HUES6 (cell line): ENCODE data around the gene FSTL4.
A peak's percentile ranks its signal among the peaks of the same experiment; 100 is the strongest.

ENCODE experiments used
- H3K27ac ChIP-seq: 2 replicates; pipeline ENCODE4 v1.7.0; 2013; ENCODE audit warnings: low read depth, mild to moderate bottlenecking, low read length, inconsistent platforms
- H3K27me3 ChIP-seq: 2 replicates; pipeline ENCODE4 v1.6.1; 2013; ENCODE audit warnings: low read length; ENCODE audit not compliant: control insufficient read depth, insufficient read depth
- H3K36me3 ChIP-seq: 2 replicates; pipeline ENCODE4 v1.6.1; 2013; ENCODE audit warnings: low read length; ENCODE audit not compliant: control insufficient read depth, insufficient read depth
- H3K4me1 ChIP-seq: 2 replicates; pipeline ENCODE4 v1.6.1; 2013; ENCODE audit warnings: low read length; ENCODE audit not compliant: control insufficient read depth, insufficient read depth
- H3K4me3 ChIP-seq: 2 replicates; pipeline ENCODE4 v1.5.1; 2013; ENCODE audit warnings: low read depth, low read length
- H3K9ac ChIP-seq: one replicate; pipeline ENCODE4 v1.6.1; 2013; ENCODE audit warnings: mild to moderate bottlenecking, low read length
- H3K9me3 ChIP-seq: 2 replicates; pipeline ENCODE4 v1.6.1; 2013; ENCODE audit warnings: low read depth, low read length; ENCODE audit not compliant: control insufficient read depth, insufficient read depth

The FSTL4 gene

DNA sequence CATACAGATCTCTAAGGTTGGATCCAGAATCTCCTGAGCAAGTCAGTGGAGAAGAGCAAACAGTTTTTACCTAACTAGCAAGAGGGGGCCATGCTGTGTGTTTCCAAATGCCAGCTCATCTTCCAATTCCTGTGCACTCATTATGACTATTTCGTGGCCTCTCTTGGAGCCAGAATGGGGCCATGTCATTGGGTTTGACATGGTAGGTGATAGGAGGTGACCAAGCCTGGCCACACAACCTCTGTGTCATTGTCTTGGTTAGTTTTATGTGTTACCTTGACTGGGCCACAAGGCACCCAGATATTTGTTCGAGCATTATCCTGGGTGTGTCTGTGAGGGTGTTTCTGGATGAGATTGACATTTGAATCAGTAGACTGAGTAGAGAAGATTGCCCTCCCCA is 354.4 kb downstream of the FSTL4 start:
- H3K9ac ChIP-seq = no peak overlapping the region
- H3K27ac ChIP-seq = no peak overlapping the region
- H3K9me3 ChIP-seq = no peaks in the 10 kb centered on the region
- H3K4me3 ChIP-seq = no peak overlapping the region
- H3K4me1 ChIP-seq = no peaks in the 10 kb centered on the region; the same call in 1 of the 2 replicates
- H3K36me3 ChIP-seq = no peaks in the 10 kb centered on the region
- no peaks in the 10 kb centered on the region for H3K27me3 ChIP-seq

DNA sequence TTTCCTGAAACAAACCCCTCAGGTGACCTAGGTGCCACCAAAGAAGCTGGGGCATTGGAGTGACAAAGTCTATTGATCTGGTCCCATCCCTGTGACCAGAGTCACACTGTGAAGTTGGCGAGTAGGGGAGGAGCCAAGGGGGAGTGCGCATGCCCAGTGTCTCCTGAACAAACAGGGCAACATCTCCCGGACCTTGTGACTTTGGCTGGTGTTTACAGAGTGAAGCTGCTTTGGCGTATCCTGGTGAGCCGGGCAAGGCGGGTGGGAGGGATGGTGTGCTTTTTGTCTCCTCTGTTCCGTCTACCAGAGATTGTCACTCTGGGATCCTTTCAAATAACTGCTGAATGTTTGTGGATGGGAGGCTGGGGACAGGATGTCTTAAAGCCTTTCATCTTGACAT is 356.1 kb downstream of the FSTL4 start:
- no peaks in the 10 kb centered on the region for H3K27me3 ChIP-seq
- no peaks in the 10 kb centered on the region for H3K36me3 ChIP-seq
- no peak overlapping the region for H3K27ac ChIP-seq
- no peak overlapping the region for H3K4me3 ChIP-seq
- no peak overlapping the region for H3K9ac ChIP-seq
- no peaks in the 10 kb centered on the region for H3K9me3 ChIP-seq
- peaks cover 6% of the 10 kb centered on the region for H3K4me1 ChIP-seq

DNA sequence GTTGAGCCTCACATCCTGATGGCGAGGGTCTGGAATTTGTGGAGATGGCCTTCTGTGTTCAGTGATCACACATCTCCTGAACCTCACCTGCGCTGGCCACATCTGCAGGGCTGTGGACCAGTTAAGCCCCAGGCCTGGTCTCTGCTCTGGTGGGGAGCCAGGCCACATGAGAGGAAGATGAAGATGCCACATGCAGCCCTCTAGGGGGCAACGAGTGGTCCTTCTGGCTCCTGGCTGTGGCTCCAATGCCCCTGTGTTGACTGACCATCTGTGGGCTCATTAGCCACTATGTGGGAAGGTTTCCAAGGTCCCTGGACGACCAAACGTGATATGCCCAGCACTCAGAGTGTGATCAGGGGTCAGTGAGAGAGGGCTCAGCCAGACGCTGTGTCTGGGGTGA is 357.5 kb downstream of the FSTL4 start:
- no peaks in the 10 kb centered on the region for H3K27me3 ChIP-seq
- H3K27ac ChIP-seq = no peak overlapping the region
- H3K4me1 ChIP-seq = peaks cover 6% of the 10 kb centered on the region

DNA sequence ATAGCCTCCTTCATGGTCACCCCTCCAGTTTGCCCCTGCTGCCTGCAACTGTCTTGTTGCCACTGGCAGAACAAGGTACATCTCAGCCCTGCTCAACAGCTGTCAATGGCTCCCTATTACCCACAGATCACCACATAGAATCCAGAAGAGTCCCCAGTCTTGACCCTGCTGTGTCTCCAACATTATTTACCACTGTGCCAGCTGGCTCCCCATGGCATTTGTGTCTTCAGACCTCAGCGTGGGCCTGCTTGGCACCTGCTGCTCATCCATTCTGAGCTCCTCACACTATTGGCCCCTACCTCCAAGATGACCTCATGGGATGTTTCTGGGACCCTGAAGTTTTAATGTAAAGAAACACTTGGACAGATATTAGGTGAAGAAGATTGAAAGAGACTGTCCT is 358.7 kb downstream of the FSTL4 start:
- H3K9me3 ChIP-seq = no peaks in the 10 kb centered on the region
- H3K36me3 ChIP-seq = no peaks in the 10 kb centered on the region
- H3K4me3 ChIP-seq = no peak overlapping the region
- H3K9ac ChIP-seq = no peak overlapping the region
- H3K27ac ChIP-seq = no peak overlapping the region
- H3K4me1 ChIP-seq = peaks cover 6% of the 10 kb centered on the region
- H3K27me3 ChIP-seq = no peaks in the 10 kb centered on the region

More for the DNA sequence above, 357.5 kb downstream of the FSTL4 start:
- Histone ChIP-seq H3K9ac (no peak overlapping the region), H3K36me3 (no peaks in the 10 kb centered on the region), H3K9me3 (no peaks in the 10 kb centered on the region), H3K4me3 (no peak overlapping the region)

DNA sequence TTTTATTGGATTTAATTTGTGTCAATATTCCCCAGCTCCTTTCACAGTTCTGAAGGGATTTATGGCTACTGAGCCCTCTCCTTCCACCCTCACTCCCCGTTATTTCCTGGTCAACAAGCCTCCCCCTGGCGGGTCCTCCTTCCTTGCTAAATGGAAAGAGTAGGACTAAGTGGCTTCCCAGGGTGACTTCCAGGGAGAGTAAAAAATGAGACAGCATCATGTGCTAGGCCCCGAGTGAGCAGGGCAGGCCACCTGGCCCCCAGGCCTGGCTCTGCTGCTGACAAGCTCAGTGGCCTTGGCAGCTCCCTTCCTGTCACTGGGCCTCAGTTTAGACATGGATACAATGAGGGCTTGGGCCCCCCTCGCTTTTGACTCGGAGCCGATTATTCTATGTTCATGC is 359.3 kb downstream of the FSTL4 start:
- no peak overlapping the region for H3K4me3 ChIP-seq
- peaks cover 6% of the 10 kb centered on the region for H3K4me1 ChIP-seq
- no peak overlapping the region for H3K9ac ChIP-seq
- H3K9me3 ChIP-seq = no peaks in the 10 kb centered on the region
- no peaks in the 10 kb centered on the region for H3K36me3 ChIP-seq
- no peaks in the 10 kb centered on the region for H3K27me3 ChIP-seq
- no peak overlapping the region for H3K27ac ChIP-seq

DNA sequence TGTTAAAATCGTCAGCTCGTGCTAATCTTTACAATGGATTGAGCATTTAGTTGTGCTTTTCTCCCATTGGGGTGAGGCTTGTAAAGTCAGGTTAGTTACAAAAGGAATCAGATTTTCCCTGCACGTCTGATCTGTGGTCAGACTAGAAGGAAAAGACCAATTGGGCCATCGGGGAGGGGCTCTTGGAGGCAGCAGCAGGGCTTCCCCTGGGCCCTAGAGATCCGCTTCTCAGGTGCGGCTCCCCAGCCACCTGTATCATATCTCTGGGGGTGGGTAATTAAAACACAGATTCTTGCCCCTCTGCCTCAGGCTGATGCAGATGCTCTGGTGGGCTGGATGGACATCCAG is 360.2 kb downstream of the FSTL4 start:
- peak overlapping the region; percentile 32 for H3K9ac ChIP-seq
- no peak overlapping the region for H3K27ac ChIP-seq
- H3K4me1 ChIP-seq = peaks cover 6% of the 10 kb centered on the region
- H3K27me3 ChIP-seq = no peaks in the 10 kb centered on the region
- H3K4me3 ChIP-seq = peak overlapping the region; percentile 7; the same call in 1 of the 2 replicates
- H3K9me3 ChIP-seq = no peaks in the 10 kb centered on the region
- no peaks in the 10 kb centered on the region for H3K36me3 ChIP-seq

DNA sequence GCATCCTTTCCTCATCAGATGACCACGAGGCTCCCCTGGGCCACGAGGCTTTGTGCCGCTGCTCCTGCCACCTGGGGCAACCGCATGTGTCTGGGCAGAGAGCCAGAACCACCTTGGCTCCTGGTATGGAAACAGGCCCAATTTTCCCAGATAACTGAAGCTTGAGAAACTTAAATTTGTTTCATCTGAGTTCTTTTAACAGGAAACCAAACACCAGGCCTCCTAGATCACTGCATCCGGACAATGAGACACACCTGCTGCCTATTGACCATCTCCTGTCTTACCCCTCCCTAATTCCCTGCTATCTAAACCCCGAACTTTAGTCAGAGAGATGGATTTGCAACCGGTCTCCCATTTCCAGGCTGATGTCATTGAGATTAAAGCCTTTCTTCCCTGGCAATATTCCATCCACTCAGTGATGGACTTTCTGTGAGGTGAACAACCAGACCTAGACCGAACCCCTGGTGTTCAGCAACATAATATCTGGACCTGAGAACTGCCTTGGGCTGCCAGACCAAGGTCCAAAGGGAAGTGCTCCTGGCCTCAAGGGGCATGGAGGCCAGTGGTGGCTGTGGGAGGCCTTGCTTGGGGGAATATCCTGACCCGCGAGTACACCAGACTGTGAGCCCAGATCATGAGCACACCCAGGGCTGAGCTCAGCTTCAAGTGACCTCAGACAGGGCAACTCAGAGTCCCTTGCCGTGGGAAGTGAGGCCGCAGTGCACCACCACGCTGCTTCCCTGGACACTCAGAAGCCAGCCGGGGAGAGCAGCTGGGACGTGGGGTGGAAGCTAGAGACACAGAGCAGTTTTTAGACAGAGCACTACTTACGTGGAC is 360.8 kb downstream of the FSTL4 start:
- Histone ChIP-seq H3K9me3 (no peaks in the 10 kb centered on the region), H3K27me3 (no peaks in the 10 kb centered on the region), H3K4me3 (peak overlapping the region; percentile 7; the same call in 1 of the 2 replicates), H3K27ac (no peak overlapping the region), H3K36me3 (no peaks in the 10 kb centered on the region), H3K9ac (peak overlapping the region; percentile 32), H3K4me1 (peaks cover 6% of the 10 kb centered on the region)

DNA sequence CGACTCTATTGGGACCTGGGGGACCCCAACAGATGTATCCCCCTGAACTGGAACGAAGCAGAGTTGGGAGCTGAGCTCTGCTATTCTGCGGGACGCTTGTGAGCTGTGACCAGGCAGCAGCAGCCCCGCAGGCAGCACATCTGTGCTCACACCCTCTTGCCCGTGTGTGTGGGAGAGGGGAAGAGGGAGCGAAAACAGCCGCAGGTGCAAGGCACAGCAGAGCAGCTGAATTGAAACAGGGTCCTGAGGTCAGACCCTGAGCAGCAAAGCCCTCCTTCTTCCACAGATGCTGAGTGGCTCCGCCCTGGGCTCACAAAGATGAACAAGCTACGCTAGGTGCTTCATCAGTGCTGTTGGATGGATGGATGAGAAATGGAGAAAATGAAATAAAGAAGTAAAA is 361.8 kb downstream of the FSTL4 start:
- no peak overlapping the region for H3K27ac ChIP-seq
- no peaks in the 10 kb centered on the region for H3K9me3 ChIP-seq
- no peak overlapping the region for H3K9ac ChIP-seq
- H3K36me3 ChIP-seq = no peaks in the 10 kb centered on the region
- H3K27me3 ChIP-seq = no peaks in the 10 kb centered on the region
- peaks cover 6% of the 10 kb centered on the region for H3K4me1 ChIP-seq
- no peak overlapping the region for H3K4me3 ChIP-seq

DNA sequence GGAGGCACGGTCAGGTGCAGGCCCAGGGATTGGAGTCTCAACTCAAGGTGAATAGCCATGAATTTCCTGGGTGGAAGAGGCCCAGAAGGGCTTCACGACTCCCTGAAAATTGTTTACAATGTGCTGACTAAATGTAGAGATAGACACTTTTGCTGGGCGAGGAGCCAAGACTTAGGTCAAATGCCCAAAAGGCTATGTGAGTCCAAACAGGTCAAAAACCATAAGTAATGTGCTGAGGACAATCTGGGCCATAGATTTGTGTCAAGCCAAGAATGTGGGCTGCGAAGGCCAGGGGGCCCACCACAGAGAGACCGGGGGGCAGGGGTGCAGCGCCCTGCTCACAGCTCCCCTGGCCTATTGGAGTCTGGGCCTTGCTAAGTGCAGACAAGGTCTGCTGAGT is 362.7 kb downstream of the FSTL4 start:
- Histone ChIP-seq H3K9me3 (no peaks in the 10 kb centered on the region), H3K27me3 (no peaks in the 10 kb centered on the region), H3K4me1 (peaks cover 9% of the 10 kb centered on the region), H3K9ac (no peak overlapping the region), H3K27ac (no peak overlapping the region), H3K4me3 (no peak overlapping the region), H3K36me3 (no peaks in the 10 kb centered on the region)

DNA sequence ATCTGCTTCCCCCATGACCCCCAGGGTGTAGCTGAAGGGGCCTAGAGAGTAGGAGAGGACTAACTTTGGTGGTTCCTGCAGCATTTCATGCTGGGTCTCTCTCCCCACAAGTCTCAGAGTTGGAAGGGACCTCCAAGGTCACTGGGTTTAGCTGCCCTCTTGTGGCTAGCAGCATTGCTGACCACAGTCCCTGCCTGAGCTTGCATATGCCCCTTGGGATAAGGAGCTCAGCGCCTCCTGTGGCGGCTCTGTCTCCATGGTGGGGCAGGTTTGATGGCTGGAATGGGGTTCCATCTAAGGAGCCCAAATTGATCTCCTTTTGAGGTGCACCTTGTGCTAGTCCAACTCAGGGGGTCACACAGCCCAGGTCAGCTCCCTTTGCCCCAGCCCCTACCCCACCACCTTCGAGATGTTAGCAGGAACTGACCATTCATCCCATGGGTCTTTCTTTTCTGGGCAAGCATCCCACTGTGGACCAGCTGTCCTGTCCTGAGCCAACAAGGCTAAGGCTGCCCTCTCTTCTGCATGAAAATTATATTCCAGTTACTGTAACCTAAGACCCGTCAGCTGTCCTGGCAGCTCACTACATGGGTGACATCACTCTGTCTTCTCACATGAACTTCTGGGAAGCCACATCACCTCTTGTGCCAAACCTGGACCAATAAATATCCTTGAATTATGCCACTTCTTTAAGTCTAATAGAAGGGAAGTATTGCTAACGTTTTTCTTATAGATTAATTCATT is 364.3 kb downstream of the FSTL4 start:
- H3K27ac ChIP-seq = no peak overlapping the region
- no peak overlapping the region for H3K4me3 ChIP-seq
- H3K9me3 ChIP-seq = no peaks in the 10 kb centered on the region
- H3K4me1 ChIP-seq = peaks cover 9% of the 10 kb centered on the region
- no peaks in the 10 kb centered on the region for H3K36me3 ChIP-seq
- H3K27me3 ChIP-seq = no peaks in the 10 kb centered on the region
- no peak overlapping the region for H3K9ac ChIP-seq

DNA sequence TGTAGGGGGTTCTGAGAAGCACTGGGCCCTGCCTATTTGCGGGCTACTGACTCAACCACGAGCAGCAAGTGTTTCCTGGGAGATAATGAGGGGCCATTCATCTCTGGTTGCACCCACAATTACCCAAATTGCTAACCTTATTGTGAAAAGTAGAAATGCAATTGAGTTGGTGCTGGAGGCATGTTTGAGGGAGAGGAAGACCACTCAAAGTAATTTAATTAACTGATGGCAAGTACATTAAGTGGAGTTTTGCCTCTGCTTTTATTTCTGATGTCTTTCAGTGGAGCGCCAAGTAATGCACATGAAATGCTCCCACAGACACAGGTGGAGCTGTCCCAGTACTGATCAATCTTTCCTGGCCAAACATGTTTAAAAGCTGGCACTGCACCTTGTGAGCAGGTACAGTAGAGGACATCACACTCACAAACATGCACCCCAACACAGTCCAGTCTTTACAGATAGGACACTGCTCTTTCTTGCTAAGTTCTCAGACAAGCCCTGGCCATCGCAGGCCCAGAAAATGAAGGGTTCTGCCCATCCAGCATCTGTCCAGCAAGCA is 365.1 kb downstream of the FSTL4 start:
- Histone ChIP-seq H3K27ac (no peak overlapping the region), H3K4me1 (peaks cover 9% of the 10 kb centered on the region), H3K4me3 (no peak overlapping the region), H3K27me3 (no peaks in the 10 kb centered on the region), H3K36me3 (no peaks in the 10 kb centered on the region), H3K9ac (no peak overlapping the region), H3K9me3 (no peaks in the 10 kb centered on the region)
